HG03439 (cell line): ENCODE results near the gene PNKD.
A peak's percentile ranks its signal among the peaks of the same experiment; 100 is the strongest.

ENCODE experiments used
- ATAC-seq: cut with Tn5 transposase; IDR thresholded peaks from one replicate; pipeline ENCODE4 v1.9.1; 2021; ENCODE audit warnings: mild to moderate bottlenecking, moderate library complexity; ENCODE audit not compliant: unreplicated experiment

PNKD gene, protein sequence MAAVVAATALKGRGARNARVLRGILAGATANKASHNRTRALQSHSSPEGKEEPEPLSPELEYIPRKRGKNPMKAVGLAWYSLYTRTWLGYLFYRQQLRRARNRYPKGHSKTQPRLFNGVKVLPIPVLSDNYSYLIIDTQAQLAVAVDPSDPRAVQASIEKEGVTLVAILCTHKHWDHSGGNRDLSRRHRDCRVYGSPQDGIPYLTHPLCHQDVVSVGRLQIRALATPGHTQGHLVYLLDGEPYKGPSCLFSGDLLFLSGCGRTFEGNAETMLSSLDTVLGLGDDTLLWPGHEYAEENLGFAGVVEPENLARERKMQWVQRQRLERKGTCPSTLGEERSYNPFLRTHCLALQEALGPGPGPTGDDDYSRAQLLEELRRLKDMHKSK

DNA sequence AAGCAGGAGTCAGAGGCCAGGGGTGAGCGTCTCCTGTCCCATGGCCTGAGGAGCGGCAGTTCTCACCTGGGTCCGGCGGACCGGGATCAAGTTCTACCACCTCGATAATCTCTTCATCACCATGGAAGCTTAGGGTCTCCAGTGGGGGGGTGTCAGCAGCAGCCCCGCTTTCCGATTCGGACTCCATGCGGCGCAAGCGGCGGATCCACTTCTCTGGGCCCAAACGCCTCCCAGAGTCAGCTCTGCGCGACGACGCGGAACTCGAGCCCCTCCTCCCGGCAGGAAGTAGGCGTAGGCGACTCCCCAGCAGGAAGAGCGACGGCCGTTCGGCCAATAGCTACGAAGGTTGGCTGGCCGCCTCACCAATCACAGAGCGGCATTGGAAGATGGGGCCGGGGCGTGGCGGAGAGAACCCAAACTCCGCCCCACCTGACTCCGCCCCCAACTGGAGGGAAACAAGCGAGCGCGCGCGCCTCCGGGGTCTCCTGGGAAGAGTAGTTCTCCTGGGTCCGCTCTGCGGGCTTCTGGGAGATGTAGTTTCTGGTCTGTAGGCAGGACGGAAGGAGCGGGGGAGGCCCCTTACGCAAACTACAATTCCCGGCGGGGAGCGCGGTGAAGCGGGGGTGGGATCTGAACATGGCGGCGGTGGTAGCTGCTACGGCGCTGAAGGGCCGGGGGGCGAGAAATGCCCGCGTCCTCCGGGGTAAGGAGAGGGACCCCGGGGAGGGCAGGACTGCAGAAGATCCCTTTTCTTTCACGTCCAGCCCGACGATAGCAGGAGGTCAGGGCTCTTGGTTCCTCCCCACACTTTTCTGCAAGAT lies at the start of gene PNKD, which contains the start of gene AAMP:
Gene PNKD (plus strand): TSS at position 620 of the 821 bp plus-strand sequence. CDS start 17 bp downstream, at position 637.
Gene AAMP (minus strand): TSS at position 238 of the 821 bp plus-strand sequence. CDS start 51 bp downstream, at position 187.
- peak; percentile 90 for ATAC-seq

DNA sequence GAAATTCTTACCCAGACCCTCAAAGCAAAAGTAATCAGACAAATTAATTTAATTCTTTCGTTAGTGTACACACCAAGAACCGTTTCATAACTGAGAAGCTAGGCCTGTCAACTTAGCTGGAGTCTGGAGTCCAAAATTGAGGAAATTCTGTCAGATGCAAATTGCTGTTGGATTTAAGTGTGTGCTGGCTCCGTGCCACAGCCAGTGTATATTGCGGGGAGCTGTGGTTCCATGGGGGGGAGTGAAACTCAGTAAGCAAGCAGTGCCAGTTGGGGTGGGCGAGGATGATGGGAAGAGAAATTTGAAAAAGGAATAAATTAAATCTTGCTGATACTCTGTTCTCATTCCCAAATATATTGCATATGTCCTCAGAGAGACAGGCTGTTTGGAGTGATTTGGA lies 49.3 kb upstream of the PNKD start:
- no peak for ATAC-seq

DNA sequence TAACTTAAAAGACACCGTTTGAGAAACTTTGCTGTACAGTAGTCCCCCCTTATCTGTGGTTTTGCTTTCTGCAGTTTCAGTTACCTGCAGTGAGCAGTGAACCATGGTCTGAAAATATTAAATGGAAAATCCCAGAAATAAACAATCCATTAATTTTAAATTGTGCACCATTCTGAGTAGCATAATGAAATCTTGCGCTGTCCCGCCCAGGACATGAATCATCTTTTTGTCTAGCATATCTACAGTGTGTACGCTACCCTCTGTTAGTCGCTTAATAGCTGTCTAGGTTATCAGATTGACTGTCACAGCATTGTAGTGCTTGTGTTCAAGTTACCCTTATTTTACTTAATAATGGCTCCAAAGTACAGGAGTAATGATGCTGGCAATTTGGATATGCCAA lies 47.3 kb upstream of the PNKD start:
- ATAC-seq, result no peak

DNA sequence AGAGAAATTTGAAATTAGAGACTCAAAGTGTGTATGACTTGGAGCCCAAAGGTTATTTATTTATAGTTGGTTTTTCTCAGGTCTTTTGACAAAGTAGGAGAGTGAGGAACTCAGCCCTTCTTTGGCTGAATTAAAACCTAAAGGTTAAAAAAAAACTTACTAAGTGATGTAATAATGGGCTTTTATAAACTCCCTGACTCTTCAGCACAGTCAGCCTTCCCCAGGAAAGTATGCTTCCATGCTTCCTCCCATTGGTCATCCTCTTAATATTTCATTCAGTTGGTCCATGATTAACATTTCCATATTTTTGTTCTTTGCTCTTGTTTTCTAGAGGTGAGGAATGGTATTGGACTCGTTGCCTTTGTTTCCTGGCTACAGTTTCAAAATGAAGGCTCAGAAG lies 46.1 kb upstream of the PNKD start:
- ATAC-seq, result no peak

GRCh38 chr2:218226903-218227302 lies 43.4 kb upstream of the PNKD start:
- ATAC-seq, result no peak

- no peak for ATAC-seq
Observed at GRCh38 chr2:218228366-218229090, 41.8 kb upstream of the PNKD start.

DNA sequence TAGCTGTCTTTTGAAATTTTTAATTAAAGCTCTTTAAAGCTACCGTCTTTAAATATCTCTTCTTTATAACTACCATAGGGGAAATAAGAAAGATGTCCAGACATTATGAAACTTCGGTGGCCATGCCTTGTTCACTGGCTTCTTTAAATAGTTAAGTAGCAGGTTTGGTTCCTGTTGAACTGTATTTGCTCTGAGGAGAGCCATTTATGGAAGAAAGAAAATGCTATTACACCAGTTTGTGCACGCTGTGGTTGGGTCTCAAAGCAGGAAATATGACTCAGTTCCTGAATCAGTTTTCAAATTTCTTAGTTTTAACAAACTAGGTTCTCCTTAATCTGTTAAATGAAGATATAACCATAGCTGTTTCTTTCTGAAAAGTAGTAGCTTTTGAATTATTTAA lies 41.1 kb upstream of the PNKD start:
- ATAC-seq, result peak; percentile 85

- ATAC-seq, result no peak
Observed at GRCh38 chr2:218229851-218230250, 40.5 kb upstream of the PNKD start.

DNA sequence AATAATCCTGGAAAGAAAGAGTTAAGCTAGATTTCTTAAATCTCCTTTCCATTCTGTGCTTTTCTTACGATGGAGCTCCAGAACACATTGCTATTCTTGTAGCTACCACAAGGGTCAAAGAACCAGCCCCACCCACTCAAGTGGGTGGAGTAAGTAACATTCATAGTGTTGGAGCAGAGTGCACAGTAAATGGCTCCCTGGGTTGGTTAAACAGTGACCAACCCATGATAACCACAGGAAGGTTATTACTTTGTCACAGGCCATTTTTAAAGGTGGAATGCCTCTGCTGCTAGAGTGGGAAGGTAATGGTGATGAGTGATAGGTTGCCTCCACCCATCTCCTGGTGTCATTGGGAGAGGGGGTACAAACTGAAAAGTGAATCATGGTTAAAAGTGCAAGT lies 39.4 kb upstream of the PNKD start:
- no peak for ATAC-seq

- no peak for ATAC-seq
Observed at GRCh38 chr2:218233543-218233942, 36.8 kb upstream of the PNKD start.

- no peak for ATAC-seq
Observed at GRCh38 chr2:218234521-218234920, 35.8 kb upstream of the PNKD start.

GRCh38 chr2:218235017-218235416 lies 35.3 kb upstream of the PNKD start:
- ATAC-seq, result no peak

DNA sequence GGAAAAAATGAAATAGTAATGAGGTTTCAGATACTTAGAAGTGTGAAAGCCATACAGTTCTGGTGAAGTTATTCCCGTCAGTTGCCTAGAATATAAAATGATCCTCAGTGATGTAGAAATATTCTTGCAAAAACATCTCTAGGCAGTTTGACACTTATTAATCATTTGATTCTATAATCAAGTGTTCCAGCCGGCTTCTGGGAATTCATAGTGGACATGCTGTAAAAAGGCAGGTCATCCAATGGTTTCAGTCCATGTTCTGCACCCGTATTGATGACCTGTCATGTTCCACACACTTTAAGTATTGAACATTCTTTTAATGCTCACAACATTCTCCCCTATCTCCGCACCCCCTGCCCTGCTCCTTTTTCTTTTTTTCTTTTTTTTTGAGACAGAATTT lies 33.5 kb upstream of the PNKD start:
- no peak for ATAC-seq

DNA sequence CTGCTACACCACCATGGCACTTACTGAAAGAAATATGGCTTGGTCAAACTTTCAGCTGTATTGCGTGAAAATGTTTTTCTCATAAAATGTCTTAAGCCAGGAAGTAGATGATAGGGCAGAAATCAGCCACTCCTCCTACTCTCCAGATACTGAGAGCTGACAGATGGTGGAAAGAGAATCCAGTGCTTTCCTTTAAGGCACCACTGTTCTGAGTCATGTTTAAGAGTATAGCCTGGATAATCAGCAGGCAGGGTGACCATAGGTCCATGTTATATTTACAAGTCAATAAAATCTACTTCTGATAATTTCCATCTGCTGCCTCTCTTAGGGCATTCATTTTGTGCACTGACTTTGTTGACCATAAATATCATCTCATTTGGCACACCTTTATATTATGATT lies 31.4 kb upstream of the PNKD start:
- no peak for ATAC-seq

DNA sequence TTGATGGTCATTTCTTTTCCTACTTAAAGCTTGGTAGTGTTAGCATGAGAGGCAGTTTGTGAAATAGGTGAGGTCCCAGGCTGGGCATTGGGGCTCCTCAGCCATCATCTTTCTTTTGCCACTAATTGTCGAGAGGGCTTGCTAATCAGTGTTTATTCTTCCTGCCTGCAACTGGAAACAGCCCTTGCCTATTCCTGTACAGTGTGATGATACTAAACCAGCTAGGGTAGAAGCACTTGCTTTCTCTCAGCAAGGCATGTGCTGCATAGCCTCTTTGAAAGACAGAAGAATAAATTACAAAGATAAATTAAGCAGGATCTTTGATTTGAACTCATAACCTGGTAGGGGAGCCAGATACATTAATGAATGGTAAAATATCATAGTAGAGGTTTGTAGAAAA lies 26.1 kb upstream of the PNKD start:
- ATAC-seq, result no peak

- no peak for ATAC-seq
Observed at GRCh38 chr2:218244665-218245064, 25.7 kb upstream of the PNKD start.

DNA sequence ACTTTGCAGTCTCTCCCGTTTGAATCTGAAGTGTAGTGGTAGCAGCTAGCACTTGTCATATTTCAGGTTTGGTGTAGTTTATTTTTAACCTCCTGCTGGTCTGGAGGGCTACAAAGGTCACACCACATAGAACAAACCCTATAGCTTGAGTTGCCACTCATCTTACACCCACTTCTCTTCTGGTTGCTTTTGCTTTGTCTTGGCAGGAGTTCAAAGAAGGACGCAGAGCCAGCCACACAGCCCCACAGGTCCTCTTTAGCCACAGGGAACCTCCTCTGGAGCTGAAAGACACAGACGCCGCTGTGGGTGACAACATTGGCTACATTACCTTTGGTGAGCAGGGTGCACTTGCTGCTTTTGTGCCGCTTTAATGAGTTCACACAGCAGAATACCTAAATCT lies 25.1 kb upstream of the PNKD start:
- no peak for ATAC-seq

DNA sequence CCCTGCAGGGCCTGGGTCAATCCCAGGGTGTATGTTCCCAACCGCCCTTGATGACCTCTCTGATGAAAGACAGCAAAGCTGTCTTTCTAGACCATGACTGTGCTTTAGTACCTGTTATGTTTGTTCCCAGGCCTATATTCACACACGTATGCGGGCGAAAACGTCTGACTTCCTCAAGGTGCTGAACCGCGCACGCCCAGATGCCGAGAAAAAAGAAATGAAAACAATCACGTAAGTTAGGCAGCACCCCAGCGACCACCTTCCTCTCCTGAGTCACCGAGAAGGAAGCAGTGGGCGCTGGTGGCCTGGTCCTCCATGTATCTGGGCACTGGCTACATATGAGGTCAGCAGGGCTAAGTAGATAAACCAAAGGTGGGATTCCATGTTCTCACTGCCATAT lies 20.6 kb upstream of the PNKD start:
- ATAC-seq, result no peak

GRCh38 chr2:218252509-218253231 lies 17.6 kb upstream of the PNKD start:
- no peak for ATAC-seq

DNA sequence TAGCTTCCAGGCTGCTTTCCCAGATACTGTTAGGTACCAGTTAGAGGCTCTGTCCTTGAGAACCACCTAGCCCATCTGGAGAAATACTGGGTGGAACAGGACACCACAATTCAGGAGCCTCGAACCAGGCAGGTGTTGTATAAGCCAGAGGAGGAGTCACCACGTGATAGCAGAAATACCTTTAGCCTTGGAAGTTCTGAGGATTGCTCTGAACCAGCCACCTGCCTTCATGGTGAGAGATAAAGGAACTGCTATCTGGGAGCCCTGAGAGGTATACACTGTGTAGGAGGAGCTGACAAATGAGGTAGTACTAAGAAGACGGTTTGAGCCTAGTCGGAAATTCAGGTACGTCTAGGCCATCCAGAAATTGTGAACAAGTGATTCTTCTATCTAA lies 17.1 kb upstream of the PNKD start:
- ATAC-seq, result no peak

GRCh38 chr2:218255446-218255845 lies 14.9 kb upstream of the PNKD start:
- no peak for ATAC-seq
